Adipose tissue (tissue), 3 donors: Measurements from ENCODE around the gene MIS12. TPM values are rescaled to one million over a fixed set of nuclear protein-coding genes. Genes with fewer than 3 reads are reported as not detected.

Source experiments
- H3K27ac ChIP-seq: one replicate; pipeline ENCODE4 v1.5.1; 2013; ENCODE audit warnings: low read depth, low read length
- WGBS, 3 donors: extraction: QIAGEN DNeasy Blood & Tissue Kit; methylation state at CpG; one replicate each; pipeline ENCODE4 v1.1.7; 2013; 5-methylcytosine and 5-hydroxymethylcytosine counted together
- polyA plus RNA-seq, 3 donors: library from polyadenylated mRNA; stranded (reverse); fragments of 200-250 nt; gene quantifications; one replicate each; pipeline ENCODE4 v1.2.3, GENCODE V29; 2013
- donor health status: healthy with polysubstance abuse.
- donor health status: Bipolar disorder and iron deficiency.
- donor health status: healthy.

MIS12 gene
- polyA plus RNA-seq, 3 donors = 7.3 to 10.3 (median 8.8) TPM

DNA sequence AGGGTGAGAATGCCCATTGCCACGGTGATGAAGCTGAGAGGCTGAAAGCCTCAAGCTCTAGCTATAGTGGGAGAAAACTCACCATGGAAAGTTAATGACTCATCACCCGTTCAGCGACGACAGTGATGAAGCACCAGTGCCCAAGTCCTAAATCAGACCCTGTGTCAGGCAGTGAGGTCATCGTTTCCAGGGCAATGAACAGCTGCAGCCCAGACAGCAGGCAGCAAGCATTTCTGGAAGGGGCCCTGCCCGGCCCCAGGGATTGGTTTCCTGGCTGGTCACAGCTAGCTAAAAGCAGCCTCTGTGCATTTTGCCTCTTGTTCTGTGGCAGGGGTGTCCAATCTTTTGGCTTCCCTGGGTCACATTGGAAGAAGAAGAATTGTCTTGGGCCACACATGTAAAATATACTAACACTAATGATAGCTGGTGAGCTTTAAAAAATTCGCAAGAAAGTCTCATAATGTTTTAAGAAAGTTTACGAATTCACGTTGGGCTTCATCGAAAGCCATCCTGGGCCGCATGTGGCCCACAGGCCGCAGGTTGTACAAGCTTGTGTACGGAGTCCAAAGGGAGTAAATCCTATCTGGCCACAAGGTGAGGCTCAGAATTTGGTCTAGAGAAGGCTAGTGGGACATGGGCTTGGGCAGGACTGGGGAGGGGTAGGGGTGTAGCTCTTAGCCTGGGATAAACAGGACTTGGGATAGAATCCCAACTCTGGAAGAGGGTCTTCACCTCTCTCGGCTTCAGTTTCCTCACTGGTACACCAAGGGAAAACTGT lies 40.6 kb downstream of the MIS12 start:
- H3K27ac ChIP-seq = no peak overlapping the region
- WGBS, 3 donors = 55 to 58% (median 56%) methylated on average over 14 of the region's 14 CpGs

DNA sequence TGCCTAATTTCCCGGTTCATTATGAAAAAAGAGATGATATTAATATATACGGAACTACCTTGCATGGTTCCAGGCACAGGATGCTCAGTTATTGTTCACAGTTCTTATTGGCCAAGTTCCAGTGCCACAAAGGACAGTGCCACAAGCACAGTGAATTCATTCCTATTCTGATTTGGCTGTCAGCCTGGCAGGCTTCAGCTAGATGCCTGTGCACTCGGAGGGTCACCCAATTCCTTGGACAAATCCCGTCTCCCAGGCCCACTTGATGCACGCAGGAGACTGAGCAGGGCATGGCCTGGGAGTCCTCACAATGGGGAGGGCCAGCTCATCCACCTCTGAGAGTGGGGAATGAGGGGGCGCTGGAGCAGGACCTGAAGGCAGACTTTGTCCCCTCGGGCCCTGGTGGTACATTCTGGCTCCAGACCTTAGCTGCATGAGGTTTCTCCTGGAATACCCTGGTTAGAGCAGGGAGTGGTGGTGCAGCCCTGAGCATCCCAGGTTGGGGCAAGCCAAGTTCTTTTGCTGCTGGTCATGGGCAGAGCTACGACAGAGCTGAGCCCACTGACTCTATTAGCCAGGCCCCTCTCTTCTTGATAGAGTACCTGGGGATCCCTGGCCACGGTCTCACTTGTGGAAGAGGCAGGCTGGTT lies 41.4 kb downstream of the MIS12 start:
- WGBS, 3 donors = 73 to 88% (median 85%) methylated on average over 8 to 9 of the region's 9 CpGs
- H3K27ac ChIP-seq = no peak overlapping the region

DNA sequence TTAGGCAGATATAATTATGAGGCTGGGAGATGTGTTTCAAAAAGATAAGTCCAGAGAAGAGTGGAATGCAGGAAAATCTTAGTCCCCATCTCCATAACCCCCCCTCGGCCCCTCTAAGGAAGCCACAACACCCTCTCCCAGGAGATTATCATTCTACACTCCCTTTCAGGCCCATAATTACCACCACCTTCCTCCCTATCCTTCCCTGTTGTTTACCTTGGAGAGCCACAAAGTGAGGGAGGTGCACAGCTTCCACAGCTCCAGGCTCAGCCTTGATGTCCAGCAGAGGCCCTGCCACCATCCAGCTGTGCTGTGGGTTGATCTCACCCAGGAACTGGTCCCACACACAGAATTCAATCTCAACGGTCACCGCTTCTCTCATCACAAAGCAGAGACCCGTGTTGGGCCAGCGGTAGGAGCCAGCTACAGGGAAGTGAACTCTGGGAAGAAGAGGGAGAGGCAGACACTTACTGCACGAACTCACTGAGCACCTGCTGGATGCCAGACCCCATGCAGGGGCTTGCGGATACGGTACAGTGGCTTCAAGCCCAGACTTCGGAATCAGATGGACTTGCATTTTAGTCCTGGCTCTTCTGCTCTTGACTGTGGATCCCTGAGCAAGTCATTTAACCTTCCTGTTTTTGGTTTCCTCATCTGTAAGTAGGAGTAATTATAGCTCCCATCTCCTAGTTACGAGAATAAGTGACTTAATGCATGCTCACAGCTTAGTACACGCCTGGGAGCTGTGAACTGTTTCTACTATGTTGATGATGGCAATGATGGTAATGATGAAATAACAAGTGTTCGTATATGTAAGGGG lies 44.1 kb downstream of the MIS12 start:
- 76 to 91% (median 84%) methylated on average over 12 of the region's 12 CpGs for WGBS, 3 donors
- H3K27ac ChIP-seq = no peak overlapping the region

DNA sequence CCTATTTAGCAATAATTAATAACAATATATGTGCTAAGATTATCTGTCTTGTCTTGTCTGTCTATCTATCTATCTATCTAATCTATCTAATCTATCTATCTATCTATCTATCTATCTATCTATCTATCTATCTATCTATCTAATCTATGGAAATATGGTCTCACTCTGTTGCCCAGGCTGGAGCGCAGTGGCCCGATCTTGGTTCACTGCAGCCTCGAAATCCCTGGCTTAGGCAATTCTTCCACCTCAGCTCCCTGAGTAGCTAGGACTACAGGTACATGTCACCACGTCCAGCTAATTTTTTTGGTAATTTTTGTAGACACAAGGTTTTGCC lies 44.7 kb downstream of the MIS12 start:
- 82 to 95% (median 92%) methylated on average over 4 of the region's 4 CpGs for WGBS, 3 donors
- H3K27ac ChIP-seq = no peak overlapping the region

DNA sequence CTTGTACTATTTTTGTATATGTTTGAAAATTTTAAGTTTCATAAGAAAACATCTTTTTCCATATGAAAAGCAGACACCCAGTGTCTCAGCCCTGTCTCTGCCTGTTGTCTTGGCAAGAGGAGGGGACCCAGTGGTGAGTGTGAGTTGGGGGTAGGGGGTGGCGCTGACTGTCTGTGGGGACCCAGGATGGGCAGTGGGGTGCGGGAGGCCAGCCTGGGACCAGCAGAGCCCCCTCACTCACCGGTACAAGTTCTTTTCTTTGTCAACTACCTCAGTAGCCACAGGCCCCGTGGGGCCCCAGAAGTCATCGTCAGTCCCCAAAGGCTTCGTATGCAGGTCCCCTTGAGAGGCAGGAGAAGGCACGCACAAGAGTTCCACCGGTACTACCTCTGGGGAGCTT lies 46.2 kb downstream of the MIS12 start:
- H3K27ac ChIP-seq = no peak overlapping the region
- 74 to 96% (median 88%) methylated on average over 8 of the region's 8 CpGs for WGBS, 3 donors

DNA sequence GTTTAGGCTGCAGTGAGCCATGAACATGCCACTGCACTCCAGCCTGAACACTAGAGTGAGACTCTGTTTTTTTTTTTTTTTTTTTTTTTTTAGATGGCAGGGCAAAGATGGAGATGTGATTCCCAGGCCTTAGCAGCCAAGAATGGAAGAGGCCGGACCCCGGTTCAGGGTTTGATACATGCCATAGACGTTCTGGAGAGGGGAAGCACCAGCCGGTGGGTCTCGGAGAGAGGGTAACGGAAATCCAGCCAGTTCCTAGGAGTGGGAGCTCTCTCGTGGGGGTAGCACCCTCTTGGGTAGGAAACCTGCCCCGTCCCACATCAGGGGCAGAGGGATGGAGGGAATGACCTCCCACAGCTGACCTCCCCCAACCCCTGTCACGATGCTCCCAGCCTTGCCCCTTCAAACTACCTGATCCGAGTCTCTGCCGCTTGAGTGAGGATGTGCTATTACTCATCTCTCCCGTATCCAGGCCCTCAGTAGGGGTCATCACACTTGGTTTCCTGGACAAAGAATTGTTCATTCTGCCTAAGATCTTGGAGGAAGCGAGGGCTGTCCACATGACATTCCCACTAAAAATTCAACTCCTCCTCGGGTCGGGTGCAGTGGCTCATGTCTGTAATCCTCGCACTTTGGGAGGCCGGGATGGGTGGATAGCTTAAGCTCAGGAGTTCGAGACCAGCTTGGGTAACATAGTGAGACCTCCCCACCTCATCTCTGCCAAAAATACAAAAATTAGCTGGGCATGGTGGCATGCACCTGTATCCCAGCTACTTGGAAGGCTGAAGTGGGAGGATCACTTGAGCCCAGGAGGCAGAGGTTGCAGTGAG lies 47.3 kb downstream of the MIS12 start:
- 75 to 89% (median 88%) methylated on average over 18 of the region's 18 CpGs for WGBS, 3 donors
- no peak overlapping the region for H3K27ac ChIP-seq

DNA sequence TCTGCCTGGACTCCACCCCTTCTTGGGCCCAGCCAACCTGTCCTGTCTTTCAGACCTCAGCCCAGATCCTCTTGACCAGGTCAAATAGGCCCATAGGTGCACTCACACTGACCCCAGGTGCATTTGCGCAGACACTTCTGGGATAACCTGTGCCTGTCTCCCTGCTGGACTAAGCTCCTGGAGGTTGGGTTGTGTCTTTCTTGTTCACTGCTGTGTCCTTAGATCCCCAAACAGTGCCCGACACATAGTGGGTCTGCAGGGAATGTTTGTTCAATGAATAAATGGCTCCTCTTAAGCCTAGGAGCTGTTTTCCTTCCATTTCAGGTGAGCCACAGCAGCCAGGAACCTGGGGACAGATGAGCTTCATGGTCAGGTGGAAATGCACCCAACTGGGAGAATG lies 49.1 kb downstream of the MIS12 start:
- no peak overlapping the region for H3K27ac ChIP-seq
- 84 to 99% (median 93%) methylated on average over 2 of the region's 2 CpGs for WGBS, 3 donors

DNA sequence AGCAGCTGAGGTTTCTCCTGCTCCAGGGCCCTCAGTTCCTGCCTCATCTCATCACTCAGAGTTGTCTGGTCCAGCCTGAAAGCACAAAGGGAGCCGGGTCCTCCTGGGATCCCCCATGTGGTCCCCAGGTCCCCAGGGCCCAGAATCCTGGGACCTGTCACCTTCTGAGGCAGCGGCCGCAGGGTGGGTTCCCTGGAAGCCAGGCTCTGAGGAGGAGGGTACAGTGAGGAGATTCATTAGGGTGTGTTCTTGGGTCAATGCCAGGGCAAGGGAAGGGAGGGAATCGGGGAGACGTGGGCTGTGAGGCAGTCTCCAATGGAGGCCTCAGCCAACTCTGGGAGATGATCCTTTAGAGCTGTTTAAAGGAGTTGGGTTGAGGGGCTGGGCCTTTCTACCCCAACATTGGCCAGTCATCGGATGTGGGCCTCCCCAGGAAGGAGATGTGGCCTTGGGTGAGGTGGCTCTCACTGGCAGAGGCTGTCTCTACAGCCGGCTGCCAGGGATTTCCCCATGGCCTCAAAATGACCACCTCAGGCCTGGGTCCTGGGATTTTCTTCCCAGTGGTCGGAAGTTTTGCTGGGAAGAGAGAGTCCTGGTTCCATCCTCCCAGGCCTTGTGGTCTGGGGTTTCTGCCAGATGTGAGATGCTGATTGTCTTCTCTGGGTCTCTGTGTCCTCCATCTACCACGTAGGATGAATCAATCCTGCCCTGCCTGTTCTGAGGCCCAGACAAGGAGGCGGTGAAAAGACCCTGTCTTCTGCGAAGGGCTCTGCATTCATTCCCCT lies 50.7 kb downstream of the MIS12 start:
- WGBS, 3 donors = 71 to 85% (median 74%) methylated on average over 11 of the region's 11 CpGs
- no peak overlapping the region for H3K27ac ChIP-seq

DNA sequence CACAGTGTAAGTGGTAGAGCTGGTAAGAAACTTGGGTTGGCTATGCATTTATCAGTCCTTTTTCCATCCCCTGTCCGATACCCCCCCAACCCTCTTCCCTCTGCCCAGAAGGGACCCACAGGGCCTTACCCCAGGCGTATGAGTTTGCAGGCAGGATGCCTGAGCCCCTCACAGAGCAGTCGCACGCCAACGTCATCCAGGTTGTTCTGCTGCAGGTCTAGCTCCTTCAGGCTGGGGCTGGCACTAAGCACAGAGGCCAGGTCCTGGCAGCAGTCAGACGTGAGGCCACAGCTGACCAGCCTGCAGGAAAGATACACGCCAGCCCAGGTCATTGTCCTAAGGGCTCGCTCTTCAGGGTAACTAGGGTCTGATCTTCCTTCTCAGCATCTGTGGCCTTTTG lies 52.9 kb downstream of the MIS12 start:
- no peak overlapping the region for H3K27ac ChIP-seq
- 84 to 95% (median 94%) methylated on average over 8 of the region's 8 CpGs for WGBS, 3 donors

DNA sequence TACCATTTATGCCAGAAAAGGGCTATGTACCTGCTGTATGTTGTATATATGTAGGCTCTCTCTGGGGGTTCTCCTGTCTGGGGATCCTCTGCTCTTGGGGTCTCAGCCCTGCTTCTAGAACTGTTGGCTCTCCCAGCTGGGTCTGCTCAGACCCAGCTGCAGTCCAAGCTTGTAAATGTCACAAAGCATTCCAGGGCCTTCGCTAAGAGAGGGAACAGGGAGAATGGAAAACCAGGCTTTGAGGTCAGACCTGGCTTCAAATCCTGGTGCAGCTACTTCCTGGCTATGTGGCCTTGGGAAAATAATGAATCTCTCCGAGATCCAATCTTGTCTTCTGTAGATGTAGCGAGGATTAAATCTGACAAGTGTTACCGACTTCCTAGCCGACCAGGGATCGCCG lies 54.0 kb downstream of the MIS12 start:
- H3K27ac ChIP-seq = no peak overlapping the region
- 81 to 90% (median 85%) methylated on average over 7 of the region's 7 CpGs for WGBS, 3 donors

Other genes starting within 250 kb of the MIS12 start
- gene RABEP1, start 204.3 kb upstream of the MIS12 start, polyA plus RNA-seq = 10 to 100 TPM in 2 of 3 donors, 1 to 10 TPM in 1; 7.9 to 31.4 (median 23.8) TPM
- 10 to 100 TPM; 36.0 to 60.2 (median 45.0) TPM for gene NUP88, start 66.9 kb upstream of the MIS12 start, polyA plus RNA-seq
- gene RPAIN, start 66.4 kb upstream of the MIS12 start, polyA plus RNA-seq = 10 to 100 TPM; 28.7 to 37.6 (median 31.7) TPM
- gene C1QBP, start 47.4 kb upstream of the MIS12 start, polyA plus RNA-seq = 100 to 1,000 TPM in 2 of 3 donors, 10 to 100 TPM in 1; 58.7 to 136 (median 133) TPM
- 1 to 10 TPM; 3.9 to 9.0 (median 4.4) TPM for gene DHX33, start 17.6 kb upstream of the MIS12 start, polyA plus RNA-seq
- 10 to 100 TPM; 44.9 to 51.7 (median 45.5) TPM for gene DERL2, start 388 bp upstream of the MIS12 start, polyA plus RNA-seq
- gene NLRP1, start 97.9 kb downstream of the MIS12 start, polyA plus RNA-seq = 10 to 100 TPM in 2 of 3 donors, 1 to 10 TPM in 1; 6.2 to 60.8 (median 15.1) TPM